HepG2 (cell line): Measurements from ENCODE around the gene AHCY. TPM values are rescaled to one million over a fixed set of nuclear protein-coding genes. Genes with fewer than 3 reads are reported as not detected.

ENCODE experiments used
- ARID3A ChIP-seq: IDR thresholded peaks from 2 replicates; pipeline ENCODE4 v1.6.1; 2012; ENCODE audit warnings: low read depth, low read length, improper control_type of control experiment
- HCFC1 ChIP-seq: fragments of 150-350 bp; IDR thresholded peaks from 2 replicates; pipeline ENCODE4 v1.6.1; 2014; ENCODE audit warnings: low read depth, low read length
- HMG20A ChIP-seq: IDR thresholded peaks from 2 replicates; pipeline ENCODE4 v1.6.1; 2016; ENCODE audit warnings: borderline replicate concordance
- IRF9 ChIP-seq: sonication (generic); formaldehyde crosslinking; IDR thresholded peaks from 2 replicates; pipeline ENCODE4 v1.8.0; 2022; ENCODE audit warnings: missing genetic modification reagents, mild to moderate bottlenecking, borderline replicate concordance
- ISL2 ChIP-seq: sonication (generic); formaldehyde crosslinking; IDR thresholded peaks from 2 replicates; pipeline ENCODE4 v1.5.0; 2020; ENCODE audit warnings: missing genetic modification reagents
- LCORL ChIP-seq, 2 experiments: fragments of 450-650 bp in 1 of 2; sonication (generic) in 1 of 2; formaldehyde crosslinking in 1 of 2; IDR thresholded peaks; 2 replicates each; pipeline versions ENCODE4 v1.5.0 to v1.6.1; 2017 to 2020; ENCODE audit warnings: antibody characterized with exemption in 1 of 2, missing genetic modification reagents in 1 of 2
- MBNL3 ChIP-seq: fragments of 250-450 bp; sonication (Bioruptor Pico); conservative IDR thresholded peaks from 2 replicates; pipeline ENCODE4 v1.8.0; 2022; ENCODE audit warnings: mild to moderate bottlenecking, inconsistent platforms
- NFIC ChIP-seq: IDR thresholded peaks from 2 replicates; pipeline ENCODE4 v1.6.1; 2012; ENCODE audit warnings: mild to moderate bottlenecking, low read length, inconsistent platforms
- NKX3-1 ChIP-seq: sonication (generic); formaldehyde crosslinking; IDR thresholded peaks from 2 replicates; pipeline ENCODE4 v1.5.0; 2020; ENCODE audit warnings: missing genetic modification reagents
- ONECUT2 ChIP-seq: sonication (generic); formaldehyde crosslinking; IDR thresholded peaks from 2 replicates; pipeline ENCODE4 v1.4.0; 2020; ENCODE audit warnings: missing genetic modification reagents
- RBAK ChIP-seq: sonication (generic); formaldehyde crosslinking; IDR thresholded peaks from 2 replicates; pipeline ENCODE4 v1.5.1; 2020; ENCODE audit warnings: mild to moderate bottlenecking, missing genetic modification reagents
- RNF219 ChIP-seq: sonication (generic); formaldehyde crosslinking; IDR thresholded peaks from 2 replicates; pipeline ENCODE4 v1.5.0; 2020; ENCODE audit warnings: mild to moderate bottlenecking, missing genetic modification reagents
- SALL2 ChIP-seq: sonication (generic); formaldehyde crosslinking; IDR thresholded peaks from 2 replicates; pipeline ENCODE4 v1.8.1; 2023; ENCODE audit warnings: mild to moderate bottlenecking, missing genetic modification reagents, inconsistent platforms
- ZBTB21 ChIP-seq: sonication (generic); formaldehyde crosslinking; IDR thresholded peaks from 2 replicates; pipeline ENCODE4 v1.4.0; 2020; ENCODE audit warnings: missing genetic modification reagents
- ZNF121 ChIP-seq: sonication (generic); formaldehyde crosslinking; IDR thresholded peaks from 2 replicates; pipeline ENCODE4 v1.5.0; 2020; ENCODE audit warnings: mild to moderate bottlenecking, missing genetic modification reagents
- ZNF138 ChIP-seq: sonication (generic); formaldehyde crosslinking; IDR thresholded peaks from 2 replicates; pipeline ENCODE4 v1.5.0; 2020; ENCODE audit warnings: mild to moderate bottlenecking, low read depth, missing genetic modification reagents
- ZNF382 ChIP-seq: sonication (generic); formaldehyde crosslinking; IDR thresholded peaks from 2 replicates; pipeline ENCODE4 v1.5.0; 2020; ENCODE audit warnings: missing genetic modification reagents, mild to moderate bottlenecking, borderline replicate concordance
- ZNF501 ChIP-seq: sonication (generic); formaldehyde crosslinking; IDR thresholded peaks from 2 replicates; pipeline ENCODE4 v1.5.1; 2020; ENCODE audit warnings: mild to moderate bottlenecking, moderate library complexity, missing genetic modification reagents
- ZNF768 ChIP-seq: sonication (generic); formaldehyde crosslinking; IDR thresholded peaks from 2 replicates; pipeline ENCODE4 v1.4.0; 2020; ENCODE audit warnings: missing genetic modification reagents
- polyA plus RNA-seq, 8 experiments: library from polyadenylated mRNA; depleted of rRNA in 3 of 8; stranded (reverse) in 7 of 8; unstranded in 1 of 8; fragments of >200 nt; fragmentation: Illumina TruSeq in 4 of 8; extraction: Trizol in 4 of 8; gene quantifications; 2 replicates each; pipeline versions ENCODE4 v1.2.1 to v1.2.3, GENCODE V29; 2011 to 2016; ENCODE audit warnings: low read depth in 4 of 8, missing spikeins in 1 of 8, mixed read lengths in 1 of 8; ENCODE audit not compliant: insufficient read depth in 1 of 8
- total RNA-seq, 5 experiments: library from RNA; depleted of rRNA; stranded (reverse); fragments of >200 nt; fragmentation: Illumina TruSeq; extraction: Trizol; gene quantifications; 2 replicates each; pipeline ENCODE4 v1.2.3, GENCODE V29; 2016; ENCODE audit warnings: low read depth in 1 of 5
- TF ChIP-seq, protein P1 (sequence below): sonication (generic); formaldehyde crosslinking; conservative IDR thresholded peaks from 2 replicates; pipeline ENCODE4 v1.4.0; 2020; ENCODE audit warnings: missing genetic modification reagents

The AHCY gene
- total and polyA plus RNA-seq, 2 of the 13 experiments (the other 11 are each of a cell fraction or from before 2014, with no cell fraction given): 407 to 419 TPM

DNA sequence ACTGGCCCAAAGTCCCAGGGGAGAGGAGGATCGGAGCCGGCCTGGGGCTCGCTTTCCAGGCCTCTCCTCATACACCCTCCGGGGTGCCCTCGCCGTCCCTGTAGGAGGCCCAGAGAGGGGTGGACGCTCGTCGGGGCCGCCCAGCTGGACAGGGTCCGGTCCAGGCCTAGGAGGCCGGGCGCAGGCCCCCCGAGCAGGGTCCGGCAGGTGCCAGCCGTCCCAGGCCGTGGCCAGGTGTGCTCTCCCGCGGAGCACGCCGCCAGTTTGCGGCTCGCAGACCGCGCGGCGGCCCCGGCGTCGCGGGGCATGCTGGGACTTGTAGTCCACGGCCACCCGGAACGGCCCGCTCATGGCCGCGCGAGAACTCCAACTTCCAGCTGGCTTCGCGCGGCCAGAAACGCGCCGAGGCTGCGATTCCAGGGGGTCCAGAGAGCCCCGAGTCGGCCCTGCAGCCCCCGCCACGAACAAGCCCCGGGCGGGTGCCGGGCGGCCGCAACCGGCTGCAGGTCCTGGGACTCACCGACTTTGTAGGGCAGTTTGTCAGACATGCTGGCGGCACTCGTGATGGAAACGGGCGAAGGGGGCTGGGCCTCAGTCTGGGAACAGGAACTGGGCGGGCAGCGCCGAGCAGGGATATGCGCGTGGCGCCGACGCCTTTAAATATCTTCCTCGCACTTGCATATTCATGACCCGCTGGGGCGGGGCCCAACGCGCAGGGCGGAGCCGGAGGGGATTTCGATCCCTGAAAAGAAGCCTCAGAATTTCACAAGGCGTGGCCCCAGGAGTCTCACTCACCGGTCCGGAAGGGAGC is at the start of gene AHCY (continued):
- TF ChIP-seq, protein P1, sequence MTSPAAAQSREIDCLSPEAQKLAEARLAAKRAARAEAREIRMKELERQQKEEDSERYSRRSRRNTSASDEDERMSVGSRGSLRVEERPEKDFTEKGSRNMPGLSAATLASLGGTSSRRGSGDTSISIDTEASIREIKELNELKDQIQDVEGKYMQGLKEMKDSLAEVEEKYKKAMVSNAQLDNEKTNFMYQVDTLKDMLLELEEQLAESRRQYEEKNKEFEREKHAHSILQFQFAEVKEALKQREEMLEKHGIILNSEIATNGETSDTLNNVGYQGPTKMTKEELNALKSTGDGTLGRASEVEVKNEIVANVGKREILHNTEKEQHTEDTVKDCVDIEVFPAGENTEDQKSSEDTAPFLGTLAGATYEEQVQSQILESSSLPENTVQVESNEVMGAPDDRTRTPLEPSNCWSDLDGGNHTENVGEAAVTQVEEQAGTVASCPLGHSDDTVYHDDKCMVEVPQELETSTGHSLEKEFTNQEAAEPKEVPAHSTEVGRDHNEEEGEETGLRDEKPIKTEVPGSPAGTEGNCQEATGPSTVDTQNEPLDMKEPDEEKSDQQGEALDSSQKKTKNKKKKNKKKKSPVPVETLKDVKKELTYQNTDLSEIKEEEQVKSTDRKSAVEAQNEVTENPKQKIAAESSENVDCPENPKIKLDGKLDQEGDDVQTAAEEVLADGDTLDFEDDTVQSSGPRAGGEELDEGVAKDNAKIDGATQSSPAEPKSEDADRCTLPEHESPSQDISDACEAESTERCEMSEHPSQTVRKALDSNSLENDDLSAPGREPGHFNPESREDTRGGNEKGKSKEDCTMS: no peak; the same call in 1 of the 2 replicates
- TF ChIP-seq ARID3A: no peak
- 0 out of 2 replicates have a peak, but pooled peaks have one; percentile 6 for TF ChIP-seq RBAK (CRISPR knock-in tag)
- TF ChIP-seq SALL2 (CRISPR knock-in tag): peak; percentile 97
- peak; percentile 49; the same call in 1 of the 2 replicates for TF ChIP-seq NFIC
- peak; percentile 94 for TF ChIP-seq HCFC1
- TF ChIP-seq ZBTB21 (CRISPR knock-in tag): no peak; the same call in 1 of the 2 replicates
- no peak for TF ChIP-seq MBNL3 (CRISPR knock-in tag)
- no peak for TF ChIP-seq LCORL (IDR thresholded peaks at IDR 0.05)
- peak; percentile 69 for TF ChIP-seq LCORL (CRISPR knock-in tag; IDR thresholded peaks at IDR 0.05)
- TF ChIP-seq ZNF121 (CRISPR knock-in tag): no peak
- TF ChIP-seq IRF9: peak; percentile 84; the same call in 1 of the 2 replicates
- peak; percentile 81 for TF ChIP-seq ISL2 (CRISPR knock-in tag)
- peak; percentile 4; the same call in 1 of the 2 replicates for TF ChIP-seq HMG20A (CRISPR knock-in tag)
- TF ChIP-seq NKX3-1 (CRISPR knock-in tag): peak; percentile 95
- TF ChIP-seq RNF219 (CRISPR knock-in tag): peak; percentile 85; the same call in 1 of the 2 replicates
- TF ChIP-seq ZNF138 (CRISPR knock-in tag): peak; percentile 89
- no peak for TF ChIP-seq ZNF382
- TF ChIP-seq ONECUT2 (CRISPR knock-in tag): 0 out of 2 replicates have a peak, but pooled peaks have one; percentile 16
- TF ChIP-seq ZNF501: peak; percentile 100
- peak; percentile 88 for TF ChIP-seq ZNF768 (CRISPR knock-in tag)
